HEK293 (cell line): ENCODE data around the gene VMO1.

Experiments used
- CTCF ChIA-PET: fragments of 350-600 bp; formaldehyde crosslinking; extraction: SDS; loops from one replicate; lab custom pipeline; 2021; ENCODE audit warnings: antibody characterized with exemption; lab: Yijun Ruan, JAX
- POLR2A ChIA-PET: fragments of 300-600 bp; formaldehyde crosslinking; extraction: SDS; loops from one replicate; lab custom pipeline; 2020; ENCODE audit warnings: antibody characterized with exemption, inconsistent platforms; lab: Yijun Ruan, JAX
- H3K27ac ChIP-seq: fragments of 200-500 bp; sonication (Bioruptor generic); 2 replicates; pipeline ENCODE4 v1.5.1; 2014; ENCODE audit warnings: low read depth, low read length, control low read depth, inconsistent platforms; ENCODE audit errors: extremely low read depth
- H3K36me3 ChIP-seq, 2 experiments: fragments of 200-500 bp in 1 of 2; sonication (Bioruptor generic) in 1 of 2; 1 replicate in 1 of 2; 2 replicates in 1 of 2; pipeline ENCODE4 v1.5.1; 2014 to 2017; ENCODE audit warnings: inconsistent platforms in 2 of 2, low read length in 2 of 2; ENCODE audit not compliant: control insufficient read depth in 2 of 2, insufficient read depth in 1 of 2
- H3K4me1 ChIP-seq: fragments of 200-500 bp; sonication (Bioruptor generic); 2 replicates; pipeline ENCODE4 v1.5.1; 2014; ENCODE audit warnings: mild to moderate bottlenecking, low read length, inconsistent platforms; ENCODE audit not compliant: control insufficient read depth, insufficient read depth
- H3K4me3 ChIP-seq: 2 replicates; pipeline ENCODE4 v1.5.1; 2011; ENCODE audit warnings: low read depth, mild to moderate bottlenecking, control low read depth, low read length, moderate library complexity
- H3K9me3 ChIP-seq: fragments of 200-500 bp; sonication (Bioruptor generic); 2 replicates; pipeline ENCODE4 v1.5.1; 2014; ENCODE audit warnings: low read depth, low read length, inconsistent platforms; ENCODE audit not compliant: control insufficient read depth, insufficient read depth
- CTCF ChIP-seq: fragments of 450-650 bp; formaldehyde crosslinking; IDR thresholded peaks from 2 replicates; pipeline ENCODE4 v1.5.1; 2016; ENCODE audit warnings: missing biosample characterization, missing genetic modification characterization
- EGR2 ChIP-seq: fragments of 450-650 bp; formaldehyde crosslinking; IDR thresholded peaks from 2 replicates; pipeline ENCODE4 v1.5.1; 2016; ENCODE audit warnings: low read depth, missing biosample characterization, missing genetic modification characterization
- KLF16 ChIP-seq: fragments of 450-650 bp; formaldehyde crosslinking; IDR thresholded peaks from 2 replicates; pipeline ENCODE4 v1.5.1; 2017; ENCODE audit warnings: missing biosample characterization, missing genetic modification characterization
- PRDM6 ChIP-seq: fragments of 450-650 bp; formaldehyde crosslinking; IDR thresholded peaks from 2 replicates; pipeline ENCODE4 v1.5.1; 2017; ENCODE audit warnings: missing biosample characterization, missing genetic modification characterization
- SP2 ChIP-seq: fragments of 450-650 bp; formaldehyde crosslinking; IDR thresholded peaks from 2 replicates; pipeline ENCODE4 v1.5.1; 2016; ENCODE audit warnings: missing biosample characterization, missing genetic modification characterization
- YY1 ChIP-seq: fragments of 450-650 bp; formaldehyde crosslinking; IDR thresholded peaks from 2 replicates; pipeline ENCODE4 v1.5.1; 2018; ENCODE audit warnings: missing biosample characterization, missing genetic modification characterization
- ZBTB1 ChIP-seq: fragments of 450-650 bp; formaldehyde crosslinking; IDR thresholded peaks from 2 replicates; pipeline ENCODE4 v1.5.1; 2016; ENCODE audit warnings: missing biosample characterization, missing genetic modification characterization
- ZFHX2 ChIP-seq: fragments of 450-650 bp; formaldehyde crosslinking; conservative IDR thresholded peaks from 2 replicates; pipeline ENCODE4 v1.5.1; 2016; ENCODE audit warnings: missing biosample characterization, missing genetic modification characterization
- ZNF175 ChIP-seq: fragments of 450-650 bp; formaldehyde crosslinking; IDR thresholded peaks from 2 replicates; pipeline ENCODE4 v1.5.1; 2016; ENCODE audit warnings: missing biosample characterization, missing genetic modification characterization
- ZNF19 ChIP-seq: fragments of 450-650 bp; formaldehyde crosslinking; IDR thresholded peaks from 2 replicates; pipeline ENCODE4; 2016; ENCODE audit warnings: missing biosample characterization, missing genetic modification characterization, low read depth
- ZNF2 ChIP-seq: fragments of 450-650 bp; formaldehyde crosslinking; IDR thresholded peaks from 2 replicates; pipeline ENCODE4 v1.5.1; 2016; ENCODE audit warnings: missing biosample characterization, missing genetic modification characterization
- ZNF280D ChIP-seq: fragments of 450-650 bp; formaldehyde crosslinking; IDR thresholded peaks from 2 replicates; pipeline ENCODE4 v1.5.1; 2016; ENCODE audit warnings: missing biosample characterization, missing genetic modification characterization
- ZNF335 ChIP-seq: fragments of 450-650 bp; formaldehyde crosslinking; conservative IDR thresholded peaks from 2 replicates; pipeline ENCODE4 v1.5.1; 2016; ENCODE audit warnings: missing biosample characterization, missing genetic modification characterization
- ZNF366 ChIP-seq: fragments of 450-650 bp; formaldehyde crosslinking; conservative IDR thresholded peaks from 2 replicates; pipeline ENCODE4 v1.5.1; 2016; ENCODE audit warnings: missing biosample characterization, missing genetic modification characterization
- ZNF558 ChIP-seq: fragments of 450-650 bp; formaldehyde crosslinking; IDR thresholded peaks from 2 replicates; pipeline ENCODE4 v1.5.1; 2016; ENCODE audit warnings: missing biosample characterization, missing genetic modification characterization
- ZNF626 ChIP-seq: fragments of 450-650 bp; sonication (Bioruptor Pico); formaldehyde crosslinking; IDR thresholded peaks from 2 replicates; pipeline ENCODE4 v1.5.1; 2018; ENCODE audit warnings: missing biosample characterization, missing genetic modification characterization, inconsistent platforms
- ZNF777 ChIP-seq: fragments of 450-650 bp; formaldehyde crosslinking; IDR thresholded peaks from 2 replicates; pipeline ENCODE4 v1.5.1; 2017; ENCODE audit warnings: missing biosample characterization, missing genetic modification characterization, borderline replicate concordance
- ZSCAN4 ChIP-seq: fragments of 450-650 bp; formaldehyde crosslinking; IDR thresholded peaks from 2 replicates; pipeline ENCODE4 v1.5.1; 2017; ENCODE audit warnings: missing biosample characterization, missing genetic modification characterization
- TF ChIP-seq, protein P1 (sequence below): fragments of 450-650 bp; formaldehyde crosslinking; conservative IDR thresholded peaks from 2 replicates; pipeline ENCODE4 v1.5.1; 2016; ENCODE audit warnings: low read depth, missing biosample characterization, missing genetic modification characterization

Gene VMO1

GRCh38 chr17:4816826-4817225 is 30.7 kb upstream of the VMO1 start:
- H3K9me3 ChIP-seq, result no peaks in the 10 kb centered on the region
- POLR2A ChIA-PET, result interaction anchor here (0.5 kb wide), 1 partner anchor 9 kb away, joined by 5 read pairs; no protein-coding TSS in a partner anchor
- TF ChIP-seq ZNF558 (tag by site-specific recombination) (no peak), KLF16 (no peak), ZNF335 (tag by site-specific recombination) (no peak), ZNF19 (no peak)
- TF ChIP-seq, all 188 proteins: peak for 0
- no peak overlapping the region for H3K4me3 ChIP-seq
- CTCF ChIA-PET, result no interaction called here
- H3K4me1 ChIP-seq, result no peaks in the 10 kb centered on the region
- H3K27ac ChIP-seq, result no peak overlapping the region
- H3K36me3 ChIP-seq, result peaks cover 0 to 41% of the 10 kb centered on the region in 2 experiments; a peak in 2 of 3 replicates

DNA sequence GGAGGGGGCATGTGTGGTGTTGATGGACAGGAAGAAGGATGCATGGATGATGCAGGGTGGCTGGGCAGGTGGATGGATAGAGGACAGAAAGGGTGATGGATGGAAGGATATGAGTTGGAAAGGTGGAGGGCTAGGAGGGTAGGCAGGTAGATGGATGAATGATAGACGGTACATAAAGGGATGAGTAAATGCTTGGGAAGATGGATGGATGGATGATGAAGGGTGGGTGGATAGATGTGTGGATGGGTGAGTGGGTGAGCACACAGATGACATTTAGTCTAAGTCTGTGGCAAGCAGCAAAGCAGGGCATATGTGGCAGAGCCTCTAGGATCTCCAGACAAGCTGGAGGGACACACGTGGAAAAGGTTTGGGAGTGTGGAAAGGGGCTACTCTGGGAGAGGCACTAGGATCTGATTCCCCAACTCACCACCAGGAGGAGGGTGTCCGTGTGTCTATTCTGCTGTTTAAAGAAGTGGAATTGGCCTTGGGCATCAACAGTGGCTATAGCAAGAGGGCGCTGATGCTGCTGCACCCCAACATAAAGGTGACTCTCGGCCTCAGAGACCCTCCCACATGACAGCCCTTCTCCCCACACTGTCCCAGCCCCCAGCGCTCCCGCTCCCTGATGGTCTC is 29.0 kb upstream of the VMO1 start:
- H3K27ac ChIP-seq, result no peak overlapping the region
- CTCF ChIA-PET, result interaction anchor here (0.7 kb wide), 1 partner anchor 9 kb away, joined by 3 read pairs; no protein-coding TSS in a partner anchor
- POLR2A ChIA-PET, result no interaction called here
- H3K9me3 ChIP-seq, result no peaks in the 10 kb centered on the region
- no peak overlapping the region for H3K4me3 ChIP-seq
- peaks cover 0 to 52% of the 10 kb centered on the region in 2 experiments; a peak in 2 of 3 replicates for H3K36me3 ChIP-seq
- H3K4me1 ChIP-seq, result no peaks in the 10 kb centered on the region
- TF ChIP-seq YY1 (no peak), ZNF280D (tag by site-specific recombination) (no peak), EGR2 (peak; percentile 72), ZSCAN4 (no peak), ZNF777 (no peak), CTCF (tag by site-specific recombination) (peak; percentile 37; the same call in 1 of the 2 replicates), SP2 (tag by site-specific recombination) (no peak), ZBTB1 (no peak), ZNF2 (tag by site-specific recombination) (no peak), ZFHX2 (tag by site-specific recombination) (peak; percentile 62), ZNF626 (tag by site-specific recombination) (no peak), ZNF366 (tag by site-specific recombination) (peak; percentile 75), ZNF175 (tag by site-specific recombination) (no peak), PRDM6 (no peak)
- TF ChIP-seq, protein P1, sequence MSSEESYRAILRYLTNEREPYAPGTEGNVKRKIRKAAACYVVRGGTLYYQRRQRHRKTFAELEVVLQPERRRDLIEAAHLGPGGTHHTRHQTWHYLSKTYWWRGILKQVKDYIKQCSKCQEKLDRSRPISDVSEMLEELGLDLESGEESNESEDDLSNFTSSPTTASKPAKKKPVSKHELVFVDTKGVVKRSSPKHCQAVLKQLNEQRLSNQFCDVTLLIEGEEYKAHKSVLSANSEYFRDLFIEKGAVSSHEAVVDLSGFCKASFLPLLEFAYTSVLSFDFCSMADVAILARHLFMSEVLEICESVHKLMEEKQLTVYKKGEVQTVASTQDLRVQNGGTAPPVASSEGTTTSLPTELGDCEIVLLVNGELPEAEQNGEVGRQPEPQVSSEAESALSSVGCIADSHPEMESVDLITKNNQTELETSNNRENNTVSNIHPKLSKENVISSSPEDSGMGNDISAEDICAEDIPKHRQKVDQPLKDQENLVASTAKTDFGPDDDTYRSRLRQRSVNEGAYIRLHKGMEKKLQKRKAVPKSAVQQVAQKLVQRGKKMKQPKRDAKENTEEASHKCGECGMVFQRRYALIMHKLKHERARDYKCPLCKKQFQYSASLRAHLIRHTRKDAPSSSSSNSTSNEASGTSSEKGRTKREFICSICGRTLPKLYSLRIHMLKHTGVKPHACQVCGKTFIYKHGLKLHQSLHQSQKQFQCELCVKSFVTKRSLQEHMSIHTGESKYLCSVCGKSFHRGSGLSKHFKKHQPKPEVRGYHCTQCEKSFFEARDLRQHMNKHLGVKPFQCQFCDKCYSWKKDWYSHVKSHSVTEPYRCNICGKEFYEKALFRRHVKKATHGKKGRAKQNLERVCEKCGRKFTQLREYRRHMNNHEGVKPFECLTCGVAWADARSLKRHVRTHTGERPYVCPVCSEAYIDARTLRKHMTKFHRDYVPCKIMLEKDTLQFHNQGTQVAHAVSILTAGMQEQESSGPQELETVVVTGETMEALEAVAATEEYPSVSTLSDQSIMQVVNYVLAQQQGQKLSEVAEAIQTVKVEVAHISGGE (tag by site-specific recombination), result no peak
